GM18907 (cell line): ENCODE measurements around the gene ATRNL1.
"Not testable (repeated sequence)": the region's sequence is repeated elsewhere in the genome, so short reads cannot be mapped to it uniquely, and the experiment has no call there.

ENCODE experiments used
- ATAC-seq: cut with Tn5 transposase; IDR thresholded peaks from one replicate; pipeline ENCODE4 v1.9.1; 2021; ENCODE audit warnings: mild to moderate bottlenecking, moderate library complexity; ENCODE audit not compliant: unreplicated experiment

The ATRNL1 gene

GRCh38 chr10:115402699-115403098, 309.5 kb downstream of the ATRNL1 start:
- ATAC-seq: no peak

- not testable (repeated sequence) for ATAC-seq
These were observed 312.7 kb downstream of the ATRNL1 start for GRCh38 chr10:115405838-115406237.

GRCh38 chr10:115409347-115409746, 316.2 kb downstream of the ATRNL1 start:
- ATAC-seq: no peak

GRCh38 chr10:115417585-115418265, 324.6 kb downstream of the ATRNL1 start:
- ATAC-seq: peak; percentile 99

- no peak for ATAC-seq
These were observed 329.5 kb downstream of the ATRNL1 start for GRCh38 chr10:115422624-115423023.

- no peak for ATAC-seq
These were observed 334.4 kb downstream of the ATRNL1 start for GRCh38 chr10:115427611-115428010.

- ATAC-seq: no peak
These were observed 339.1 kb downstream of the ATRNL1 start for GRCh38 chr10:115432188-115432819.

- ATAC-seq: no peak
These were observed 343.8 kb downstream of the ATRNL1 start for GRCh38 chr10:115436999-115437398.

- no peak for ATAC-seq
These were observed 348.9 kb downstream of the ATRNL1 start for GRCh38 chr10:115441907-115442545.

- ATAC-seq: no peak
These were observed 363.6 kb downstream of the ATRNL1 start for GRCh38 chr10:115456812-115457211.

GRCh38 chr10:115483294-115483693, 390.1 kb downstream of the ATRNL1 start:
- no peak for ATAC-seq

GRCh38 chr10:115491526-115492140, 398.5 kb downstream of the ATRNL1 start:
- no peak for ATAC-seq

GRCh38 chr10:115503546-115503945, 410.4 kb downstream of the ATRNL1 start:
- no peak for ATAC-seq

- ATAC-seq: no peak
These were observed 421.7 kb downstream of the ATRNL1 start for GRCh38 chr10:115514895-115515294.

- no peak for ATAC-seq
These were observed 432.0 kb downstream of the ATRNL1 start for GRCh38 chr10:115525141-115525540.

- not testable (repeated sequence) for ATAC-seq
These were observed 434.5 kb downstream of the ATRNL1 start for GRCh38 chr10:115527682-115528081.

- ATAC-seq: not testable (repeated sequence)
These were observed 443.2 kb downstream of the ATRNL1 start for GRCh38 chr10:115536401-115536800.

GRCh38 chr10:115539142-115539762, 446.1 kb downstream of the ATRNL1 start:
- no peak for ATAC-seq

- no peak for ATAC-seq
These were observed 462.8 kb downstream of the ATRNL1 start for GRCh38 chr10:115555887-115556402.

GRCh38 chr10:115558252-115558651, 465.1 kb downstream of the ATRNL1 start:
- no peak for ATAC-seq

- no peak for ATAC-seq
These were observed 473.7 kb downstream of the ATRNL1 start for GRCh38 chr10:115566867-115567266.
